Transverse colon (tissue), 3 donors: Measurements from ENCODE around the gene BHLHE23.

Experiments
- CTCF ChIP-seq, 5 experiments: fragments of 200-600 bp in 3 of 5; fragments of 450-650 bp in 2 of 5; sonication (generic) in 3 of 5; IDR thresholded peaks; 1 replicate in 2 of 5; 2 replicates in 3 of 5; pipeline ENCODE4 v1.5.1; 2016 to 2017; ENCODE audit warnings: antibody characterized with exemption in 5 of 5, inconsistent platforms in 3 of 5, mild to moderate bottlenecking in 2 of 5, moderate library complexity in 1 of 5
- POLR2A ChIP-seq: fragments of 450-650 bp; IDR thresholded peaks from one replicate; pipeline ENCODE4 v1.6.1; 2016; ENCODE audit warnings: antibody characterized with exemption, mild to moderate bottlenecking, moderate library complexity

GRCh38 chr20:62997417-62998035, 9.2 kb downstream of the BHLHE23 start:
- TF ChIP-seq CTCF (IDR thresholded peaks at IDR 0.05) (no peak), POLR2A (no peak)
